ENCODE data around the gene CRABP2. TPM values are rescaled to one million over a fixed set of nuclear protein-coding genes. Genes with fewer than 3 reads are reported as not detected.

Gene CRABP2
- total RNA-seq, 4 donors from 2014 or later = 4.5 to 8.8 (median 8.8) TPM; not detected in 1

DNA sequence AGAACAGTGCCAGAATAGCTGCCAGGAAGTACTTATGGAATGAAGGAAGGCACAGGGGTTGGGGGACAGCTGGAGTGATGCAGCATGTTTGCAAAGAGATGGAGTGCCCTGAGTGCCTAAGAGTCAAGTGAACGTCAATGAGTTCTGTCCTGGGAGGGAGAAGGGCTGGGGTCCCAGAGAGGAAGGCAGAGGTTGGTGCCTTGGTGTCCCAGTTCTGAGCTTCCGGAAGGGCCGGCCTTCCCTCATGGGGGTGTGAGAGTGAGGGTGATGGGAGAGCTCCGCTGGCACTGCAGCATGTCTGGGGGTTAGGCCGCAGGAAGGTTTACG is 45.8 kb downstream of the CRABP2 start:
- TF ChIP-seq, protein P1, sequence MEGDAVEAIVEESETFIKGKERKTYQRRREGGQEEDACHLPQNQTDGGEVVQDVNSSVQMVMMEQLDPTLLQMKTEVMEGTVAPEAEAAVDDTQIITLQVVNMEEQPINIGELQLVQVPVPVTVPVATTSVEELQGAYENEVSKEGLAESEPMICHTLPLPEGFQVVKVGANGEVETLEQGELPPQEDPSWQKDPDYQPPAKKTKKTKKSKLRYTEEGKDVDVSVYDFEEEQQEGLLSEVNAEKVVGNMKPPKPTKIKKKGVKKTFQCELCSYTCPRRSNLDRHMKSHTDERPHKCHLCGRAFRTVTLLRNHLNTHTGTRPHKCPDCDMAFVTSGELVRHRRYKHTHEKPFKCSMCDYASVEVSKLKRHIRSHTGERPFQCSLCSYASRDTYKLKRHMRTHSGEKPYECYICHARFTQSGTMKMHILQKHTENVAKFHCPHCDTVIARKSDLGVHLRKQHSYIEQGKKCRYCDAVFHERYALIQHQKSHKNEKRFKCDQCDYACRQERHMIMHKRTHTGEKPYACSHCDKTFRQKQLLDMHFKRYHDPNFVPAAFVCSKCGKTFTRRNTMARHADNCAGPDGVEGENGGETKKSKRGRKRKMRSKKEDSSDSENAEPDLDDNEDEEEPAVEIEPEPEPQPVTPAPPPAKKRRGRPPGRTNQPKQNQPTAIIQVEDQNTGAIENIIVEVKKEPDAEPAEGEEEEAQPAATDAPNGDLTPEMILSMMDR (IDR thresholded peaks at IDR 0.05) = no peak
- DNase-seq (ENCODE audit: low spot score) (no peak), ATAC-seq (ENCODE audit: low FRiP score) (no peak)

DNA sequence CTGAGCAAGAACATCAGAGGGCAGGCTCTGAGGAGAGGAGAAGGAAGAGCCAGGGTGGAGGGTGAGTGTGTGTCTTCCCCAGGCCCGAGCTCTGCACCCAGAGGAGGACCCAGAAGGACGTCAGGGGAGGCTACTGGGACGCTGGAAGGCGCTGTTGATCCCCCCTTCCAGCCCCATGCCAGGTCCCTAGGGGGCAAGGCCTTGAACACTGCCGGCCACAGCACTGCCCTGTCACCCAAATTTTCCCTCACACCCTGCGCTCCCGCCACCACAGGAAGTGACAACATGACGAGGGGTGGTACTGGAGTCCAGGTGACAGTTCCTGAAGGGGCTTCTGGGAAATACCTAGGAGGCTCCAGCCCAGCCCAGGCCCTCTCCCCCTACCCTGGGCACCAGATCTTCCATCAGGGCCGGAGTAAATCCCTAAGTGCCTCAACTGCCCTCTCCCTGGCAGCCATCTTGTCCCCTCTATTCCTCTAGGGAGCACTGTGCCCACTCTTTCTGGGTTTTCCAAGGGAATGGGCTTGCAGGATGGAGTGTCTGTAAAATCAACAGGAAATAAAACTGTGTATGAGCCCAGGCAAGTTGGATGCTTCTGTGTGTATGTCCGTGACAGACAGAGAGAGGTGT is 46.3 kb downstream of the CRABP2 start:
- DNase-seq (ENCODE audit: low spot score) (no peak), ATAC-seq (ENCODE audit: low FRiP score) (no peak)
- TF ChIP-seq, protein P1 (IDR thresholded peaks at IDR 0.05) = no peak

DNA sequence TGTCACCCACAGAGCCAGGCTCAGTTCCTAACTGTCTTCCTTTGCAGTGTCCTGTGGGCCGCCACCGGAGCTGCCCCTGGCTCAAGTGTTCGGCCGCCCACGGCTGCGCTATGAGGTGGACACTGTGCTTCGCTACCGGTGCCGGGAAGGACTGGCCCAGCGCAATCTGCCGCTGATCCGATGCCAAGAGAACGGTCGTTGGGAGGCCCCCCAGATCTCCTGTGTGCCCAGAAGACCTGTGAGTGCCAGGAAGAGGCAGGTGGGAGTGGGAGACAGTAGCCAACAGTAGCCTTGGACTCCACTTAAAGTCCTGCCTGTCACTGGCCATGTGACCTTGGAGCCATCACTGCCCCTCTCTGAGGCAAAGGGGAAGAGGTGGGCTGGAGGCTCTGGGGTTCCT is 46.9 kb downstream of the CRABP2 start:
- DNase-seq (ENCODE audit: low spot score) (no peak), ATAC-seq (ENCODE audit: low FRiP score) (no peak)
- TF ChIP-seq, protein P1 (IDR thresholded peaks at IDR 0.05) = no peak

DNA sequence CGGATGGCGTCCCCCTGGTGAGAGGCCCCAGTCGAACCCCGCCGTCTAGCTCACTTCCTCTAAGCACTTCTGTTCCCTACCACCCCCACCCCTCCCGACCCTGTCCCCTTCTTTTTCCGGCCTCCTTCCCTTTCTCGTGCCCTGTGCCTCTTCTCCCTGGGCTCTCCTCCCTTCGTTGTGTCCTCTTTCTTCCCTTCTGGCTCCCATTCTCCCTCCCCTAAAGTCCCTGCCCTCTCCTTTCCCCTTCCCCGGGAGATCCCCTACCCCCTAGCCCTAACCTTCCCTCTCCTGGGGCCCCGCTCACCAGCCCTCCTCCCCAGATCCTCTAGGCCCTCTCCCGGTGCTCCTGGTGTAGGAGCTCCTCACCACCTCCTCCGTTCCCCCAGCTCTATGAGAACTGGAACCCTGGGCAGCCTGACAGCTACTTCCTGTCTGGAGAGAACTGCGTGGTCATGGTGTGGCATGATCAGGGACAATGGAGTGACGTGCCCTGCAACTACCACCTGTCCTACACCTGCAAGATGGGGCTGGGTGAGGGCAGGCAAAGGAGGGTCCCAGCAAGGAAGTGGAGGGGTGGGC is 47.6 kb downstream of the CRABP2 start:
- TF ChIP-seq, protein P1 (IDR thresholded peaks at IDR 0.05) = no peak
- ATAC-seq (ENCODE audit: low FRiP score) (no peak), DNase-seq (ENCODE audit: low spot score) (no peak)

DNA sequence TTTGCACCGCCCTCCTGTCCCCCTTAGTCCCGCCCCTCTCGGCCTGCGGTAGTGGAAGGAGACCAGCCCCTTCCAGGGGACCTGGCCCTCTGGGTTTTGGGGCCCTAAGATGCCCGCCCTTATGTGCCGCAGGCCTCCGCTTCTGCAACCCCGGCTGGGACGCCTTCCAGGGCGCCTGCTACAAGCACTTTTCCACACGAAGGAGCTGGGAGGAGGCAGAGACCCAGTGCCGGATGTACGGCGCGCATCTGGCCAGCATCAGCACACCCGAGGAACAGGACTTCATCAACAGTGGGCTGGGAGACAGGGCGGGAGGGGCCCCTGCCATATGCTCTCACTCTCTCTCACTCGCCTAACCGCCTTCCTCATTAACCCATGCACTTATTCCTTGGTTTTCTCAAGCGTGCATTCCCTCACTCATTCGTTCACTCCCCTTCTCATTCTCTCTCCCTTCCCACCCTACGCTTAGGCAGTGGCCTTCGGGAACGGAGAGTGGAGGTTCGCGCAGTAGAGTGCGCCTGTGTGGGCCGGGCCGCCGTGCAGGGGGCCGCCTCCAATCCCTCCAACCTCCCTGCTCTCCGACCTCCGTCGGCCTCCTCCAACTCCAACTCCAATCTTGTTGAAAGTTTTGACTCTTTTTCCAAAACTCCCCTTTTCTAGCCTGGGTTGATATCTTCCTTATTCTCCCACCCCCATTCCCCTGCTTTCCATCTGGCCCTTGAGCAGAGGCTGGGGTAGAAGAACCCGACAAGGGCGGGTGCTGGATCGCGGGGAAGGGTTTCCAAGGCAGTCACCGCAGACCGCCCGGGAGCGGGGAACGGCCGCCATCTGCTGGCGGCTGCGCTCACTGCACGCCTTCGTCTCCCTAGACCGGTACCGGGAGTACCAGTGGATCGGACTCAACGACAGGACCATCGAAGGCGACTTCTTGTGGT is 48.3 kb downstream of the CRABP2 start:
- TF ChIP-seq, protein P1 (IDR thresholded peaks at IDR 0.05) = peak in 2 of 3 donors; percentile 17 to 94
- ATAC-seq (ENCODE audit: low FRiP score) (peak; percentile 27), DNase-seq (ENCODE audit: low spot score) (peak; percentile 55)

DNA sequence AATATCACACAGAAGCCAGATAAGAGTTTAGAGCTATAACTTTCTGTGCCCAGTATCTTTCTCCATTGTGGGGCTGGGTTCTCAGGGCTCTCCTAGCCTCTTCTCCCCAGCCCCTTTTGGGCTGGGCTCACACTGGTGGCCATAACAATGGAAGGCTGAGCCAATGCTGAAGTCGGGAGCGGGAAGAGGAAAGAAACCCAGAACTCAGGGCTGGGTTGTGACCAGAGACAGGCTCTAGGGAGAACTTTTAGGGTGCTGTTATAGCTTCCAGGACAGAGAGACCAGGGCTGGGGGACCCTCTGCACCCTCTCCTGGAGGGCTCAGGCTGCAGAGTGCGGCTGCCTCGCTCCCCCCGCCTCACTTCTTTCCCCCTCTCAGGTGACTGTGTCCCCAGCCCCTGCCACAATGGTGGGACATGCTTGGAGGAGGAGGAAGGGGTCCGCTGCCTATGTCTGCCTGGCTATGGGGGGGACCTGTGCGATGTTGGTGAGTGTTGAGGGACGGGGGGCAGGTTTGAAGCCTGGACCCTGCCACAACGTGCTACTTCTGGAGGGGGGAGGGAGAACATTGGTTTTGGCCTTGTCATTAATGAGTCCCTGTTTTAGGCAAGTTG is 49.4 kb downstream of the CRABP2 start:
- no peak for ATAC-seq (ENCODE audit: low FRiP score)

More for the DNA sequence above, 49.4 kb downstream of the CRABP2 start:
- no peak for DNase-seq (ENCODE audit: low spot score)
- TF ChIP-seq, protein P1 (IDR thresholded peaks at IDR 0.05) = no peak

Data from omental fat pad (tissue), 4 donors.